H1 (cell line): ENCODE results near the gene FOSB. TPM values are rescaled to one million over a fixed set of nuclear protein-coding genes. Genes with fewer than 3 reads are reported as not detected.

Experiments
- EGR1 ChIP-seq: IDR thresholded peaks from 2 replicates; pipeline ENCODE4 v1.6.1; 2011; ENCODE audit warnings: low read depth, low read length, borderline replicate concordance
- JUND ChIP-seq: IDR thresholded peaks from 2 replicates; pipeline ENCODE4 v1.6.1; 2011; ENCODE audit warnings: mild to moderate bottlenecking, improper control_type of control experiment, low read length
- SIN3A ChIP-seq, 2 experiments: IDR thresholded peaks in 1 of 2; conservative IDR thresholded peaks in 1 of 2; 2 replicates each; pipeline ENCODE4 v1.6.1; 2011 to 2012; ENCODE audit warnings: low read length in 2 of 2, improper control_type of control experiment in 1 of 2, low read depth in 1 of 2, mild to moderate bottlenecking in 1 of 2
- SP1 ChIP-seq: IDR thresholded peaks from 2 replicates; pipeline ENCODE4 v1.6.1; 2011; ENCODE audit warnings: low read depth, low read length
- polyA plus RNA-seq, 7 experiments: library from polyadenylated mRNA; depleted of rRNA in 3 of 7; stranded (reverse) in 5 of 7; unstranded in 2 of 7; fragments of >200 nt in 5 of 7; fragments of 200-250 nt in 2 of 7; gene quantifications; 1 replicate in 5 of 7; 2 replicates in 1 of 7; 4 replicates in 1 of 7; pipeline versions ENCODE4 v1.2.1 to v1.2.3, GENCODE V29; 2011 to 2013; ENCODE audit warnings: missing spikeins in 2 of 7, mixed read lengths in 2 of 7
- total RNA-seq: library from RNA; stranded (reverse); fragmentation: NEBNext Ultra II Directional; extraction: Animal tissue kit (Norgen Biotek cat#: 25700); gene quantifications from 2 replicates; pipeline ENCODE4 v1.2.1, GENCODE V29; 2021

FOSB gene
- total and polyA plus RNA-seq, 2 of the 8 experiments (the other 6 are each of a cell fraction or from before 2014, with no cell fraction given), result 0.44 to 2.7 TPM

- TF ChIP-seq SP1 (peak; percentile 21; the same call in 1 of the 2 replicates), JUND (peak; percentile 63), SIN3A (conservative IDR thresholded peaks at IDR 0.05 in 1 of 2, IDR thresholded peaks at IDR 0.05 in 1 of 2; ENCODE audit: low read depth in 1 of 2, low read length in 2 of 2) (no peak), EGR1 (0 out of 2 replicates have a peak, but pooled peaks have one; percentile 36)
- TF ChIP-seq, all 59 proteins: peak for 4
Observed at GRCh38 chr19:45424191-45425058, 43.4 kb upstream of the FOSB start (continued).
